Neural progenitor cell (in vitro differentiated cells): ENCODE data around the gene TRIM66.

Experiments used
- EZH2 ChIP-seq: fragments of 200-600 bp; sonication (generic); IDR thresholded peaks from 2 replicates; pipeline ENCODE4 v1.6.1; 2017; ENCODE audit warnings: antibody characterized with exemption, mild to moderate bottlenecking, moderate library complexity
- TF ChIP-seq, protein P1 (sequence below): fragments of 200-600 bp; sonication (generic); IDR thresholded peaks from 2 replicates; pipeline ENCODE4 v1.5.1; 2017; ENCODE audit warnings: antibody characterized with exemption, mild to moderate bottlenecking

DNA sequence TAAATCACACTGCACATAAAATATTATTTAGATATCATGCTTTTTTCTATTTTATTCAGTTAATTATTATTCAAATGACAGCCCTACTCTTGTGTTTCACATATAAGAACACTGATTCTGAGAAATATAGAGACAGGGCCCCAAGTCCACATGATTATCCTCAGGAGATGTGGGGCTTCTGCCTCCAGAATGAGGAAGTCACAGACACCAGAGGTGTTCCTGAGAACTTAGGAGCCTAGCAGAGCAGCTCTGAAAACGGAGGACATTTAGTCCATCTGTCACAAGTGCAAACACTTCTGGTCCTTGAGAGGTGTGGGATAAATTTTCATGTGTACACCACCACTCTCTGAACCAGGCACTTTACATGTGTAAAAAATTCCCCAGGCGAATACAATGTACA is 26.2 kb downstream of the TRIM66 start:
- no peak for TF ChIP-seq EZH2
- TF ChIP-seq, protein P1, sequence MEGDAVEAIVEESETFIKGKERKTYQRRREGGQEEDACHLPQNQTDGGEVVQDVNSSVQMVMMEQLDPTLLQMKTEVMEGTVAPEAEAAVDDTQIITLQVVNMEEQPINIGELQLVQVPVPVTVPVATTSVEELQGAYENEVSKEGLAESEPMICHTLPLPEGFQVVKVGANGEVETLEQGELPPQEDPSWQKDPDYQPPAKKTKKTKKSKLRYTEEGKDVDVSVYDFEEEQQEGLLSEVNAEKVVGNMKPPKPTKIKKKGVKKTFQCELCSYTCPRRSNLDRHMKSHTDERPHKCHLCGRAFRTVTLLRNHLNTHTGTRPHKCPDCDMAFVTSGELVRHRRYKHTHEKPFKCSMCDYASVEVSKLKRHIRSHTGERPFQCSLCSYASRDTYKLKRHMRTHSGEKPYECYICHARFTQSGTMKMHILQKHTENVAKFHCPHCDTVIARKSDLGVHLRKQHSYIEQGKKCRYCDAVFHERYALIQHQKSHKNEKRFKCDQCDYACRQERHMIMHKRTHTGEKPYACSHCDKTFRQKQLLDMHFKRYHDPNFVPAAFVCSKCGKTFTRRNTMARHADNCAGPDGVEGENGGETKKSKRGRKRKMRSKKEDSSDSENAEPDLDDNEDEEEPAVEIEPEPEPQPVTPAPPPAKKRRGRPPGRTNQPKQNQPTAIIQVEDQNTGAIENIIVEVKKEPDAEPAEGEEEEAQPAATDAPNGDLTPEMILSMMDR: no peak
